ENCODE data around the gene CNTN5. TPM values are rescaled to one million over a fixed set of nuclear protein-coding genes. Genes with fewer than 3 reads are reported as not detected.

The CNTN5 gene
- polyA plus RNA-seq, 2 donors: not detected

- Histone ChIP-seq H3K9me3 (ENCODE audit: control insufficient read depth in 2 of 2, insufficient read depth in 1 of 2, low read depth in 1 of 2, low read length in 1 of 2) (no peaks in the 10 kb centered on the region), H3K36me3 (ENCODE audit: control insufficient read depth in 2 of 2, insufficient read depth in 2 of 2, low read length in 1 of 2) (no peaks in the 10 kb centered on the region), H3K4me3 (ENCODE audit: low read depth in 1 of 2, low read length in 2 of 2) (no peak overlapping the region), H3K4me1 (ENCODE audit: control insufficient read depth in 2 of 2, insufficient read depth in 2 of 2, low read length in 1 of 2) (no peaks in the 10 kb centered on the region), H3K27me3 (ENCODE audit: control insufficient read depth in 1 of 2, insufficient read depth in 2 of 2, low read length in 2 of 2) (no peaks in the 10 kb centered on the region), H3K27ac (ENCODE audit: low read depth in 2 of 2, low read length in 1 of 2) (no peak overlapping the region)
- WGBS, 2 donors: 72 to 73% methylated on average over 4 of the region's 4 CpGs
Measured at GRCh38 chr11:99391245-99391644, 370.5 kb downstream of the CNTN5 start.

GRCh38 chr11:99406345-99406744 is 385.6 kb downstream of the CNTN5 start:
- H3K36me3 ChIP-seq (ENCODE audit: control insufficient read depth in 2 of 2, insufficient read depth in 2 of 2, low read length in 1 of 2): no peaks in the 10 kb centered on the region
- H3K27me3 ChIP-seq (ENCODE audit: control insufficient read depth in 1 of 2, insufficient read depth in 2 of 2, low read length in 2 of 2): no peaks in the 10 kb centered on the region
- 79 to 82% methylated on average over 2 of the region's 2 CpGs for WGBS, 2 donors
- H3K4me3 ChIP-seq (ENCODE audit: low read depth in 1 of 2, low read length in 2 of 2): no peak overlapping the region
- H3K4me1 ChIP-seq (ENCODE audit: control insufficient read depth in 2 of 2, insufficient read depth in 2 of 2, low read length in 1 of 2): no peaks in the 10 kb centered on the region
- H3K9me3 ChIP-seq (ENCODE audit: control insufficient read depth in 2 of 2, insufficient read depth in 1 of 2, low read depth in 1 of 2, low read length in 1 of 2): no peaks in the 10 kb centered on the region
- H3K27ac ChIP-seq (ENCODE audit: low read depth in 2 of 2, low read length in 1 of 2): no peak overlapping the region

GRCh38 chr11:99410636-99411035 is 389.9 kb downstream of the CNTN5 start:
- Histone ChIP-seq H3K9me3 (ENCODE audit: control insufficient read depth in 2 of 2, insufficient read depth in 1 of 2, low read depth in 1 of 2, low read length in 1 of 2) (no peaks in the 10 kb centered on the region), H3K4me3 (ENCODE audit: low read depth in 1 of 2, low read length in 2 of 2) (no peak overlapping the region), H3K27me3 (ENCODE audit: control insufficient read depth in 1 of 2, insufficient read depth in 2 of 2, low read length in 2 of 2) (no peaks in the 10 kb centered on the region), H3K27ac (ENCODE audit: low read depth in 2 of 2, low read length in 1 of 2) (no peak overlapping the region), H3K4me1 (ENCODE audit: control insufficient read depth in 2 of 2, insufficient read depth in 2 of 2, low read length in 1 of 2) (no peaks in the 10 kb centered on the region), H3K36me3 (ENCODE audit: control insufficient read depth in 2 of 2, insufficient read depth in 2 of 2, low read length in 1 of 2) (no peaks in the 10 kb centered on the region)
- WGBS, 2 donors: 86 to 91% methylated on average over 3 of the region's 3 CpGs

- Histone ChIP-seq H3K4me1 (ENCODE audit: control insufficient read depth in 2 of 2, insufficient read depth in 2 of 2, low read length in 1 of 2) (no peaks in the 10 kb centered on the region), H3K9me3 (ENCODE audit: control insufficient read depth in 2 of 2, insufficient read depth in 1 of 2, low read depth in 1 of 2, low read length in 1 of 2) (no peaks in the 10 kb centered on the region), H3K27me3 (ENCODE audit: control insufficient read depth in 1 of 2, insufficient read depth in 2 of 2, low read length in 2 of 2) (no peaks in the 10 kb centered on the region), H3K27ac (ENCODE audit: low read depth in 2 of 2, low read length in 1 of 2) (no peak overlapping the region), H3K36me3 (ENCODE audit: control insufficient read depth in 2 of 2, insufficient read depth in 2 of 2, low read length in 1 of 2) (no peaks in the 10 kb centered on the region), H3K4me3 (ENCODE audit: low read depth in 1 of 2, low read length in 2 of 2) (no peak overlapping the region)
- WGBS, 2 donors: 42 to 51% methylated on average over 1 of the region's 1 CpG
Measured at GRCh38 chr11:99418927-99419720, 398.4 kb downstream of the CNTN5 start.

GRCh38 chr11:99419991-99420390 is 399.2 kb downstream of the CNTN5 start:
- no peak overlapping the region for H3K27ac ChIP-seq (ENCODE audit: low read depth in 2 of 2, low read length in 1 of 2)
- peaks cover 0 to 2% of the 10 kb centered on the region in 2 donors for H3K4me1 ChIP-seq (ENCODE audit: control insufficient read depth in 2 of 2, insufficient read depth in 2 of 2, low read length in 1 of 2)
- peaks cover 0 to 2% of the 10 kb centered on the region in 2 donors for H3K9me3 ChIP-seq (ENCODE audit: control insufficient read depth in 2 of 2, insufficient read depth in 1 of 2, low read depth in 1 of 2, low read length in 1 of 2)
- H3K27me3 ChIP-seq (ENCODE audit: control insufficient read depth in 1 of 2, insufficient read depth in 2 of 2, low read length in 2 of 2): no peaks in the 10 kb centered on the region
- 51 to 52% methylated on average over 4 of the region's 4 CpGs for WGBS, 2 donors
- H3K36me3 ChIP-seq (ENCODE audit: control insufficient read depth in 2 of 2, insufficient read depth in 2 of 2, low read length in 1 of 2): no peaks in the 10 kb centered on the region
- H3K4me3 ChIP-seq (ENCODE audit: low read depth in 1 of 2, low read length in 2 of 2): no peak overlapping the region

- no peak overlapping the region for H3K27ac ChIP-seq (ENCODE audit: low read depth in 2 of 2, low read length in 1 of 2)
- WGBS, 2 donors: 32 to 37% methylated on average over 7 of the region's 7 CpGs
- H3K36me3 ChIP-seq (ENCODE audit: control insufficient read depth in 2 of 2, insufficient read depth in 2 of 2, low read length in 1 of 2): no peaks in the 10 kb centered on the region
- no peaks in the 10 kb centered on the region for H3K27me3 ChIP-seq (ENCODE audit: control insufficient read depth in 1 of 2, insufficient read depth in 2 of 2, low read length in 2 of 2)
- H3K9me3 ChIP-seq (ENCODE audit: control insufficient read depth in 2 of 2, insufficient read depth in 1 of 2, low read depth in 1 of 2, low read length in 1 of 2): peaks cover 6% of the 10 kb centered on the region in 2 donors
- no peak overlapping the region for H3K4me3 ChIP-seq (ENCODE audit: low read depth in 1 of 2, low read length in 2 of 2)
- H3K4me1 ChIP-seq (ENCODE audit: control insufficient read depth in 2 of 2, insufficient read depth in 2 of 2, low read length in 1 of 2): peaks cover 0 to 2% of the 10 kb centered on the region in 2 donors
Measured at GRCh38 chr11:99422581-99423427, 402.1 kb downstream of the CNTN5 start.

- H3K9me3 ChIP-seq (ENCODE audit: control insufficient read depth in 2 of 2, insufficient read depth in 1 of 2, low read depth in 1 of 2, low read length in 1 of 2): peaks cover 6% of the 10 kb centered on the region in 2 donors
- no peak overlapping the region for H3K4me3 ChIP-seq (ENCODE audit: low read depth in 1 of 2, low read length in 2 of 2)
- H3K27me3 ChIP-seq (ENCODE audit: control insufficient read depth in 1 of 2, insufficient read depth in 2 of 2, low read length in 2 of 2): no peaks in the 10 kb centered on the region
- 41% methylated on average over 4 of the region's 4 CpGs for WGBS, 2 donors
- no peaks in the 10 kb centered on the region for H3K36me3 ChIP-seq (ENCODE audit: control insufficient read depth in 2 of 2, insufficient read depth in 2 of 2, low read length in 1 of 2)
- peaks cover 0 to 2% of the 10 kb centered on the region in 2 donors for H3K4me1 ChIP-seq (ENCODE audit: control insufficient read depth in 2 of 2, insufficient read depth in 2 of 2, low read length in 1 of 2)
- no peak overlapping the region for H3K27ac ChIP-seq (ENCODE audit: low read depth in 2 of 2, low read length in 1 of 2)
Measured at GRCh38 chr11:99423428-99423983, 402.8 kb downstream of the CNTN5 start.

- no peak overlapping the region for H3K4me3 ChIP-seq (ENCODE audit: low read depth in 1 of 2, low read length in 2 of 2)
- H3K27ac ChIP-seq (ENCODE audit: low read depth in 2 of 2, low read length in 1 of 2): no peak overlapping the region
- peaks cover 6% of the 10 kb centered on the region in 2 donors for H3K9me3 ChIP-seq (ENCODE audit: control insufficient read depth in 2 of 2, insufficient read depth in 1 of 2, low read depth in 1 of 2, low read length in 1 of 2)
- peaks cover 0 to 2% of the 10 kb centered on the region in 2 donors for H3K4me1 ChIP-seq (ENCODE audit: control insufficient read depth in 2 of 2, insufficient read depth in 2 of 2, low read length in 1 of 2)
- no peaks in the 10 kb centered on the region for H3K36me3 ChIP-seq (ENCODE audit: control insufficient read depth in 2 of 2, insufficient read depth in 2 of 2, low read length in 1 of 2)
- no peaks in the 10 kb centered on the region for H3K27me3 ChIP-seq (ENCODE audit: control insufficient read depth in 1 of 2, insufficient read depth in 2 of 2, low read length in 2 of 2)
- WGBS, 2 donors: 88 to 91% methylated on average over 12 of the region's 12 CpGs
Measured at GRCh38 chr11:99424313-99425084, 403.8 kb downstream of the CNTN5 start.

- Histone ChIP-seq H3K36me3 (ENCODE audit: control insufficient read depth in 2 of 2, insufficient read depth in 2 of 2, low read length in 1 of 2) (no peaks in the 10 kb centered on the region), H3K27me3 (ENCODE audit: control insufficient read depth in 1 of 2, insufficient read depth in 2 of 2, low read length in 2 of 2) (no peaks in the 10 kb centered on the region), H3K4me3 (ENCODE audit: low read depth in 1 of 2, low read length in 2 of 2) (no peak overlapping the region), H3K27ac (ENCODE audit: low read depth in 2 of 2, low read length in 1 of 2) (no peak overlapping the region), H3K9me3 (ENCODE audit: control insufficient read depth in 2 of 2, insufficient read depth in 1 of 2, low read depth in 1 of 2, low read length in 1 of 2) (peaks cover 6% of the 10 kb centered on the region in 2 donors), H3K4me1 (ENCODE audit: control insufficient read depth in 2 of 2, insufficient read depth in 2 of 2, low read length in 1 of 2) (peaks cover 0 to 2% of the 10 kb centered on the region in 2 donors)
- WGBS, 2 donors: 51 to 73% methylated on average over 2 of the region's 2 CpGs
Measured at GRCh38 chr11:99425596-99425995, 404.8 kb downstream of the CNTN5 start.
